GM12878 (cell line): ENCODE data around the gene EDA2R. TPM values are rescaled to one million over a fixed set of nuclear protein-coding genes. Genes with fewer than 3 reads are reported as not detected.

ENCODE experiments used
- ATAC-seq: fragments of 200-7000 bp; cut with Tn5 transposase; 3 replicates; pipeline ENCODE4 v1.9.1; 2020; ENCODE audit warnings: mild to moderate bottlenecking, moderate library complexity
- BruUV-seq: library from RNA; stranded (reverse); fragments of 400-500 nt; replicated peaks from 2 replicates; lab custom pipeline; 2021; lab: Mats Ljungman, UMichigan
- CTCF ChIA-PET: fragments of 300-600 bp; sonication (Branson Sonifier 250); formaldehyde crosslinking; extraction: SDS; loops from one replicate; lab custom pipeline; 2021; ENCODE audit warnings: inconsistent platforms; lab: Yijun Ruan, JAX
- POLR2A ChIA-PET: fragments of 350-600 bp; formaldehyde crosslinking; extraction: SDS; loops from one replicate; lab custom pipeline; 2021; ENCODE audit warnings: inconsistent platforms; lab: Charles Lee
- RAD21 ChIA-PET: fragments of 300-600 bp; sonication (Branson Sonifier 250); formaldehyde crosslinking; loops from one replicate; lab custom pipeline; 2023; ENCODE audit warnings: antibody characterized with exemption; ENCODE audit not compliant: unreplicated experiment; lab: Charles Lee
- SMC1A ChIA-PET: fragments of 300-600 bp; sonication (Branson Sonifier 250); formaldehyde crosslinking; loops from one replicate; lab custom pipeline; 2023; ENCODE audit not compliant: unreplicated experiment, uncharacterized antibody; lab: Charles Lee
- DNase-seq: peaks from one replicate; pipeline ENCODE4 v3.0.0-alpha.2; 2011; ENCODE audit warnings: low read depth, low spot score
- FAIRE-seq: peaks from 3 replicates; lab custom pipeline; 2011; peaks lifted over from hg19 to GRCh38; lab: Jason Lieb, UNC
- H2AFZ ChIP-seq: 2 replicates; pipeline ENCODE4 v1.6.0; 2011; ENCODE audit warnings: low read depth, low read length, control low read depth; ENCODE audit not compliant: control insufficient read depth
- H3K27ac ChIP-seq: 2 replicates; pipeline ENCODE4 v1.5.1; 2011; ENCODE audit warnings: control low read depth; ENCODE audit not compliant: control insufficient read depth, insufficient read depth
- H3K27me3 ChIP-seq, 2 experiments: replicated peaks in 1 of 2; 2 replicates each; pipeline versions ENCODE4 v1.6.0 to v1.6.1; 2011; ENCODE audit warnings: low read length in 1 of 2; ENCODE audit not compliant: control insufficient read depth in 2 of 2, insufficient read depth in 2 of 2
- H3K36me3 ChIP-seq, 2 experiments: 2 replicates each; pipeline ENCODE4 v1.5.1; 2011; ENCODE audit warnings: low read length in 1 of 2; ENCODE audit not compliant: control insufficient read depth in 2 of 2, insufficient read depth in 2 of 2
- H3K4me1 ChIP-seq: 2 replicates; pipeline ENCODE4 v1.6.1; 2011; ENCODE audit warnings: mild to moderate bottlenecking, low read length, moderate library complexity, mixed read lengths; ENCODE audit not compliant: control insufficient read depth, insufficient read depth
- H3K4me2 ChIP-seq: 2 replicates; pipeline ENCODE4 v1.6.0; 2011; ENCODE audit warnings: control low read depth; ENCODE audit not compliant: control insufficient read depth, insufficient read depth
- H3K4me3 ChIP-seq: fragments of 200-600 bp; sonication (generic); 2 replicates; pipeline ENCODE4 v1.5.1; 2016
- H3K79me2 ChIP-seq: 2 replicates; pipeline ENCODE4 v1.6.0; 2011; ENCODE audit warnings: low read length; ENCODE audit not compliant: control insufficient read depth, insufficient read depth
- H3K9ac ChIP-seq: 2 replicates; pipeline ENCODE4 v1.8.0; 2011; ENCODE audit warnings: low read length, control low read depth, mixed read lengths; ENCODE audit not compliant: control insufficient read depth, insufficient read depth
- H3K9me3 ChIP-seq: replicated peaks from 3 replicates; pipeline ENCODE4 v1.5.1; 2011; ENCODE audit warnings: mild to moderate bottlenecking, low read length; ENCODE audit not compliant: control insufficient read depth, insufficient read depth
- H4K20me1 ChIP-seq: 2 replicates; pipeline ENCODE4 v1.6.0; 2011; ENCODE audit not compliant: control insufficient read depth, insufficient read depth
- BCL11A ChIP-seq: IDR thresholded peaks from 2 replicates; pipeline ENCODE4 v1.6.1; 2011; ENCODE audit warnings: low read depth, low read length
- BCLAF1 ChIP-seq: fragments of 450-650 bp; IDR thresholded peaks from 2 replicates; pipeline ENCODE4 v1.6.1; 2017; ENCODE audit warnings: antibody characterized with exemption, mild to moderate bottlenecking, moderate library complexity
- EED ChIP-seq: sonication (generic); IDR thresholded peaks from 2 replicates; pipeline ENCODE4 v1.6.1; 2016; ENCODE audit warnings: antibody characterized with exemption, low read depth
- KLF5 ChIP-seq: fragments of 450-650 bp; IDR thresholded peaks from 2 replicates; pipeline ENCODE4 v1.6.1; 2014; ENCODE audit warnings: mild to moderate bottlenecking; ENCODE audit not compliant: partially characterized antibody
- PRDM15 ChIP-seq: fragments of 450-650 bp; formaldehyde crosslinking; IDR thresholded peaks from 2 replicates; pipeline ENCODE4 v1.4.0; 2020; ENCODE audit warnings: mild to moderate bottlenecking, moderate library complexity
- RB1 ChIP-seq: fragments of 450-650 bp; formaldehyde crosslinking; IDR thresholded peaks from 2 replicates; pipeline ENCODE4 v1.6.1; 2017; ENCODE audit warnings: mild to moderate bottlenecking, borderline replicate concordance
- REST ChIP-seq: IDR thresholded peaks from 2 replicates; pipeline ENCODE4 v1.6.1; 2012; ENCODE audit warnings: mild to moderate bottlenecking, low read depth, low read length
- SMAD5 ChIP-seq: IDR thresholded peaks from 2 replicates; pipeline ENCODE4 v1.6.1; 2016; ENCODE audit warnings: antibody characterized with exemption, low read depth
- SPI1 ChIP-seq: IDR thresholded peaks from 2 replicates; pipeline ENCODE4 v1.6.1; 2011; ENCODE audit warnings: low read depth, mild to moderate bottlenecking, low read length, moderate library complexity, borderline replicate concordance; ENCODE audit not compliant: insufficient read depth
- TCF7 ChIP-seq: IDR thresholded peaks from 2 replicates; pipeline ENCODE4 v1.6.1; 2014; ENCODE audit warnings: antibody characterized with exemption, borderline replicate concordance
- USF2 ChIP-seq: IDR thresholded peaks from 2 replicates; pipeline ENCODE4 v1.6.1; 2011; ENCODE audit warnings: low read depth, low read length, improper control_type of control experiment, borderline replicate concordance
- WGBS: methylation state at CpG from one replicate; pipeline ENCODE4 v1.1.6; 2016; ENCODE audit warnings: low lambda C conversion rate; ENCODE audit not compliant: insufficient replicate concordance, insufficient coverage; ENCODE audit errors: missing lambda C conversion rate; 5-methylcytosine and 5-hydroxymethylcytosine counted together
- in situ Hi-C: fragments of 300-500 bp; cut with MboI; formaldehyde crosslinking; loops from 9 replicates; pipeline ENCODE4 v1.14.3; 2018; ENCODE audit warnings: mixed read lengths
- intact Hi-C: fragments of 100-400 bp; cut with micrococcal nuclease; formaldehyde crosslinking; loops from one replicate; pipeline ENCODE4 v1.14.2; 2022; ENCODE audit not compliant: unreplicated experiment
- polyA plus RNA-seq, 11 experiments: library from polyadenylated mRNA; depleted of rRNA in 4 of 11; unstranded in 6 of 11; stranded (reverse) in 5 of 11; fragments of >200 nt; fragmentation: Nextera tagmentation in 4 of 11; fragmentation: Illumina TruSeq in 1 of 11; extraction: Ambion mirVana in 4 of 11; extraction: Trizol in 1 of 11; gene quantifications; 1 replicate in 1 of 11; 2 replicates in 10 of 11; pipeline versions ENCODE4 v1.2.1 to v1.2.3, GENCODE V29; 2011 to 2016; ENCODE audit warnings: inconsistent platforms in 2 of 11, missing spikeins in 2 of 11, low read depth in 1 of 11
- total RNA-seq, 4 experiments: library from RNA; depleted of rRNA in 3 of 4; stranded (reverse); fragments of >200 nt in 3 of 4; fragmentation: Illumina TruSeq in 1 of 4; extraction: Trizol in 1 of 4; gene quantifications; 2 replicates each; pipeline versions ENCODE4 v1.2.1 to v1.2.3, GENCODE V29; 2013 to 2021

EDA2R gene
- total and polyA plus RNA-seq, 10 of the 15 experiments (the other 5 are each of a cell fraction or from before 2014, with no cell fraction given): 3.3 to 33.5 (median 8.4) TPM

DNA sequence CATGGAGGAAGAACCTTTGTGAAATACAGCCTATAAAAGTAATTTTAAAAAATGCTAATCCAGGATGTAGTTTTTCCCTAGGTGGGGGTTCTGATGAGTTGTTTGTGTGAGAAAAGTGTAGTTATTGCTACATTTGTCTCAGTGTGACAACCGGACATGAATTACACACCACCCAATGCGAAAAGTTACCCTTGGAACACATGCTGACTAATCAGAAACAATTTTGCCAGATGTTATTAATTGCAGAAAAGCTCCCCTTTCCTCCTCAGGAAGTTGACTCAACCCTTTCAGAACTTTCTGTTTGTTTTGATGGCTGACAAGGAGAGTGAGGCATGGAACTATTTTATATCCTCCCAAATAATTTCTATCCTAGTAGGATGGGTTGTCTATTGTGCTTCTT is 38.1 kb upstream of the EDA2R start (continued):
- no peak for TF ChIP-seq BCL11A
- TF ChIP-seq KLF5: no peak
- TF ChIP-seq, all 136 proteins: peak for 0

GRCh38 chrX:66676413-66676812 is 37.5 kb upstream of the EDA2R start:
- CTCF ChIA-PET: no interaction called here
- ATAC-seq (no peak), FAIRE-seq (no peak), DNase-seq (no peak)
- Histone ChIP-seq H3K4me2 (no peak overlapping the region), H3K4me3 (no peak overlapping the region), H3K9me3 (no peaks in the 10 kb centered on the region), H4K20me1 (no peaks in the 10 kb centered on the region), H3K27ac (no peak overlapping the region), H2AFZ (no peak overlapping the region), H3K9ac (no peak overlapping the region), H3K4me1 (no peaks in the 10 kb centered on the region), H3K36me3 (no peaks in the 10 kb centered on the region), H3K27me3 (no peaks in the 10 kb centered on the region), H3K79me2 (no peaks in the 10 kb centered on the region)
- intact Hi-C loops (no loop called here), in situ Hi-C loops (no loop called here)
- BruUV-seq: no TSS peak
- POLR2A ChIA-PET: no interaction called here
- 0% methylated on average over 1 of the region's 1 CpG for WGBS
- SMC1A ChIA-PET: no interaction called here
- RAD21 ChIA-PET: no interaction called here
- TF ChIP-seq PRDM15 (no peak), RB1 (no peak), TCF7 (no peak), SMAD5 (no peak), SPI1 (no peak), REST (no peak), USF2 (no peak), BCLAF1 (no peak), EED (no peak)
